ENCODE measurements around the gene ATP6V0E1. TPM values are rescaled to one million over a fixed set of nuclear protein-coding genes. Genes with fewer than 3 reads are reported as not detected.
"Not testable (repeated sequence)": the region's sequence is repeated elsewhere in the genome, so short reads cannot be mapped to it uniquely, and the experiment has no call there.

The ATP6V0E1 gene
- total RNA-seq, 4 donors from 2014 or later: 174 to 267 (median 238) TPM

- DNase-seq (ENCODE audit: low spot score) (no peak), ATAC-seq (ENCODE audit: low FRiP score) (no peak)
- TF ChIP-seq CTCF (IDR thresholded peaks at IDR 0.05): no peak
Measured at GRCh38 chr5:173011566-173011965, 28.0 kb downstream of the ATP6V0E1 start.

GRCh38 chr5:173012882-173013281 lies 29.3 kb downstream of the ATP6V0E1 start:
- ATAC-seq (ENCODE audit: low FRiP score) (no peak), DNase-seq (ENCODE audit: low spot score) (no peak)
- TF ChIP-seq CTCF (IDR thresholded peaks at IDR 0.05): no peak

GRCh38 chr5:173014671-173015070 lies 31.1 kb downstream of the ATP6V0E1 start:
- no peak for DNase-seq (ENCODE audit: low spot score)
- no peak for TF ChIP-seq CTCF (IDR thresholded peaks at IDR 0.05)
- no peak for ATAC-seq (ENCODE audit: low FRiP score)

GRCh38 chr5:173015192-173015591 lies 31.6 kb downstream of the ATP6V0E1 start:
- no peak for TF ChIP-seq CTCF (IDR thresholded peaks at IDR 0.05)
- ATAC-seq (ENCODE audit: low FRiP score) (no peak), DNase-seq (ENCODE audit: low spot score) (no peak)

- ATAC-seq (ENCODE audit: low FRiP score): no peak
- no peak for TF ChIP-seq CTCF (IDR thresholded peaks at IDR 0.05)
Measured at GRCh38 chr5:173015598-173016455, 32.3 kb downstream of the ATP6V0E1 start.

GRCh38 chr5:173016598-173017046 lies 33.1 kb downstream of the ATP6V0E1 start:
- TF ChIP-seq CTCF (IDR thresholded peaks at IDR 0.05): no peak
- DNase-seq (ENCODE audit: low spot score) (no peak), ATAC-seq (ENCODE audit: low FRiP score) (peak; percentile 44)

More at GRCh38 chr5:173015598-173016455, 32.3 kb downstream of the ATP6V0E1 start:
- DNase-seq (ENCODE audit: low spot score): no peak

GRCh38 chr5:173017087-173017486 lies 33.5 kb downstream of the ATP6V0E1 start:
- DNase-seq (ENCODE audit: low spot score); ATAC-seq (ENCODE audit: low FRiP score): not testable (repeated sequence)
